Stomach (tissue), 9 donors: Measurements from ENCODE around the gene OXNAD1. TPM values are rescaled to one million over a fixed set of nuclear protein-coding genes. Genes with fewer than 3 reads are reported as not detected.

ENCODE experiments used
- DNase-seq, 2 donors: peaks; one replicate each; pipeline versions ENCODE4 v3.0.0 to v3.0.0-alpha.2; 2013 to 2019
- H3K27ac ChIP-seq, 5 donors: fragments of 200-600 bp in 4 of 5; sonication (generic) in 4 of 5; one replicate each; pipeline ENCODE4 v1.5.1; 2013 to 2019; ENCODE audit warnings: mild to moderate bottlenecking in 1 of 5, moderate library complexity in 1 of 5
- H3K27me3 ChIP-seq, 3 donors: fragments of 200-600 bp; sonication (generic); one replicate each; pipeline ENCODE4 v1.5.1; 2017 to 2019; ENCODE audit warnings: mixed run types in 1 of 3
- H3K36me3 ChIP-seq, 4 donors: fragments of 200-600 bp; sonication (generic); 1 replicate in 3 of 4; 2 replicates in 1 of 4; pipeline ENCODE4 v1.5.1; 2016 to 2019
- H3K4me1 ChIP-seq, 4 donors: fragments of 200-600 bp; sonication (generic); one replicate each; pipeline ENCODE4 v1.5.1; 2016 to 2019
- H3K4me3 ChIP-seq, 4 donors: fragments of 200-600 bp; sonication (generic) in 3 of 4; one replicate each; pipeline ENCODE4 v1.5.1; 2016 to 2019; ENCODE audit warnings: mild to moderate bottlenecking in 1 of 4
- H3K9me3 ChIP-seq, 4 donors: fragments of 200-600 bp; sonication (generic); one replicate each; pipeline ENCODE4 v1.5.1; 2016 to 2019
- CTCF ChIP-seq, 7 experiments: fragments of 450-650 bp in 4 of 7; fragments of 200-600 bp in 3 of 7; sonication (generic) in 3 of 7; IDR thresholded peaks; one replicate each; pipeline ENCODE4 v1.5.1; 2016 to 2019; ENCODE audit warnings: antibody characterized with exemption in 7 of 7, control low read depth in 2 of 7, mild to moderate bottlenecking in 1 of 7
- EP300 ChIP-seq: sonication (generic); formaldehyde crosslinking; IDR thresholded peaks from one replicate; pipeline ENCODE4 v1.6.1; 2017; ENCODE audit warnings: antibody characterized with exemption
- POLR2A ChIP-seq, 4 donors: fragments of 450-650 bp; IDR thresholded peaks; one replicate each; pipeline ENCODE4 v1.6.1; 2016; ENCODE audit warnings: antibody characterized with exemption in 4 of 4, control low read depth in 2 of 4, mild to moderate bottlenecking in 1 of 4, moderate library complexity in 1 of 4
- POLR2AphosphoS5 ChIP-seq, 3 donors: sonication (generic); formaldehyde crosslinking; IDR thresholded peaks; one replicate each; pipeline ENCODE4 v1.6.1; 2016; ENCODE audit warnings: antibody characterized with exemption in 3 of 3
- WGBS, 5 donors: extraction: QIAGEN DNeasy Blood & Tissue Kit in 3 of 5; methylation state at CpG; one replicate each; pipeline versions ENCODE4 v1.1.5 to v1.1.7; 2013 to 2018; 5-methylcytosine and 5-hydroxymethylcytosine counted together
- intact Hi-C: fragments of 100-400 bp; cut with DNase I; formaldehyde crosslinking; loops from one replicate; pipeline ENCODE4 v1.15.1; 2023; ENCODE audit warnings: low total_unique reads
- polyA plus RNA-seq, 3 donors: library from polyadenylated mRNA; stranded (reverse); fragments of 200-250 nt; gene quantifications; one replicate each; pipeline ENCODE4 v1.2.3, GENCODE V29; 2013
- total RNA-seq, 5 donors: library from RNA; depleted of rRNA; stranded (reverse); fragments of >200 nt; gene quantifications; one replicate each; pipeline versions ENCODE4 v1.1.0 to v1.2.3, GENCODE V29; 2014 to 2016
- donor health status: healthy with polysubstance abuse.
- donor health status: Bipolar disorder and iron deficiency.
- donor health status: healthy.

The OXNAD1 gene
- total and polyA plus RNA-seq, 8 donors: 5.5 to 51.3 (median 7.6) TPM

DNA sequence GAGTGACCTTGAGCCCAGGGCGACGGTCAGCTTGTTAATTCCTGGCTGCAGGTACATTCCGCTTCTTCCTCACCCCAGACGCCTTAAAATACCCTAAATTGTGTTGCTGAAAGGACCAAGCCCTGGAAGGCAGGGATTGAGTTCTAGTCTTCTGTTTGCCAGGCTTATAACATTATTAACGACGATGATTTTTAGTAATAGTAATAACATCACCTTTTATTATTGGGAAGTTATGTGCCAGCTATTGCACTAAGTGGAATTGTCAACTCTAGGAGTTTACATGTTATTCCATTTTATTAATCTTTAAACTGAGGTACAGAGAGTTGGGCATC is 409 bp downstream of the OXNAD1 start:
- TF ChIP-seq POLR2A (IDR thresholded peaks at IDR 0.05) (no peak), CTCF (IDR thresholded peaks at IDR 0.05) (no peak), EP300 (no peak), POLR2AphosphoS5 (IDR thresholded peaks at IDR 0.05) (no peak)
- Histone ChIP-seq H3K36me3 (peaks cover 0 to 29% (median 13%) of the 10 kb centered on the region in 4 donors), H3K4me3 (peak overlapping the region; percentile 75 to 94 (median 83)), H3K4me1 (peaks cover 21 to 61% (median 51%) of the 10 kb centered on the region in 4 donors), H3K9me3 (no peaks in the 10 kb centered on the region), H3K27me3 (no peaks in the 10 kb centered on the region), H3K27ac (peak overlapping the region; percentile 91 to 95 (median 94))
- intact Hi-C loops: no loop called here
- no peak for DNase-seq
- 0 to 4% (median 0%) methylated on average over 6 of the region's 6 CpGs for WGBS, 5 donors

- Histone ChIP-seq H3K27me3 (no peaks in the 10 kb centered on the region), H3K9me3 (no peaks in the 10 kb centered on the region), H3K27ac (peak overlapping the region in 1 of 5 donors; percentile 95), H3K4me3 (peak overlapping the region in 1 of 4 donors; percentile 94), H3K4me1 (peaks cover 21 to 59% (median 50%) of the 10 kb centered on the region in 4 donors), H3K36me3 (peaks cover 9 to 30% (median 15%) of the 10 kb centered on the region in 4 donors)
- 57 to 82% (median 65%) methylated on average over 3 of the region's 3 CpGs for WGBS, 5 donors
- intact Hi-C loops: no loop called here
- TF ChIP-seq CTCF (IDR thresholded peaks at IDR 0.05): no peak
- DNase-seq: no peak
Measured at GRCh38 chr3:16266714-16267113, 1.7 kb downstream of the OXNAD1 start.

- Histone ChIP-seq H3K27ac (no peak overlapping the region), H3K4me3 (no peak overlapping the region), H3K4me1 (peaks cover 7 to 27% (median 23%) of the 10 kb centered on the region in 4 donors), H3K9me3 (no peaks in the 10 kb centered on the region), H3K27me3 (no peaks in the 10 kb centered on the region), H3K36me3 (peaks cover 24 to 61% (median 40%) of the 10 kb centered on the region in 4 donors)
- intact Hi-C loops: no loop called here
- DNase-seq: no peak
- WGBS, 5 donors: 92 to 96% (median 95%) methylated on average over 10 of the region's 10 CpGs
- no peak for TF ChIP-seq POLR2A (IDR thresholded peaks at IDR 0.05)
- no peak for TF ChIP-seq CTCF (IDR thresholded peaks at IDR 0.05)
- no peak for TF ChIP-seq POLR2AphosphoS5 (IDR thresholded peaks at IDR 0.05)
- TF ChIP-seq EP300: no peak
Measured at GRCh38 chr3:16270855-16271254, 5.8 kb downstream of the OXNAD1 start.

DNA sequence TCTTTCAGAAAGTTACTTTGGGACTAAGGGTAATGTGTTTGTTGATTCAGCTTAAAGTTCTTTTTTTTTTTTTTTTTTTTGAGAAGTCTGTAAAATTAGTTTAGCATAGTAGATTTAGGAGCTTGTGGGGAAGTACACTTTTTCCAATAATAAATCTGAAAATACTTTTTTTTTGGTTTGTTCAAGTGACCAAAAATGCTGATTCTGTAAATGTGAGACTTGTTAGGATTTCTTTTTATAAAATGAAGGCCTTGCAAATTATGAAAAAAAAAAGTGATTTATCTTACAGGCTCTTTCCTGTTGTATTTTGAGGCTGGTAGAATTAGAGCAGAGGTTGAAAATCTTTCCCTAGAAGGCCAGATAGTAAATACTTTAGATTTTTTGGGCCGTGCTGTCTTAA is 7.6 kb downstream of the OXNAD1 start:
- intact Hi-C loops: no loop called here

More for the DNA sequence above, 7.6 kb downstream of the OXNAD1 start:
- Histone ChIP-seq H3K4me1 (peaks cover 3 to 10% (median 6%) of the 10 kb centered on the region in 4 donors), H3K4me3 (no peak overlapping the region), H3K9me3 (no peaks in the 10 kb centered on the region), H3K27me3 (no peaks in the 10 kb centered on the region), H3K36me3 (peaks cover 24 to 69% (median 49%) of the 10 kb centered on the region in 4 donors), H3K27ac (no peak overlapping the region)
- no peak for DNase-seq
- 89 to 95% (median 93%) methylated on average over 1 of the region's 1 CpG for WGBS, 5 donors
- TF ChIP-seq POLR2AphosphoS5 (IDR thresholded peaks at IDR 0.05) (no peak), POLR2A (IDR thresholded peaks at IDR 0.05) (no peak), EP300 (no peak), CTCF (IDR thresholded peaks at IDR 0.05) (no peak)
